SU-DHL-6 (cell line): ENCODE results near the gene BIRC5.
"Not testable (repeated sequence)": the region's sequence is repeated elsewhere in the genome, so short reads cannot be mapped to it uniquely, and the experiment has no call there.

Source experiments
- H2AFZ ChIP-seq: fragments of 200-600 bp; sonication (generic); 2 replicates; pipeline ENCODE4 v1.6.1; 2014; ENCODE audit warnings: low read depth, mild to moderate bottlenecking, moderate library complexity, mixed read lengths, antibody characterized with exemption, low read length; ENCODE audit not compliant: severe bottlenecking
- H3F3A ChIP-seq: fragments of 200-600 bp; shearing (Covaris generic); 2 replicates; pipeline ENCODE4 v1.6.0; 2016; ENCODE audit warnings: antibody characterized with exemption, mild to moderate bottlenecking; ENCODE audit not compliant: insufficient read depth
- H3K27ac ChIP-seq: fragments of 200-600 bp; sonication (generic); 2 replicates; pipeline ENCODE4 v1.5.1; 2016; ENCODE audit warnings: low read depth, mild to moderate bottlenecking, low read length, moderate library complexity, mixed read lengths
- H3K27me3 ChIP-seq: fragments of 200-600 bp; sonication (generic), shearing (Covaris generic); 2 replicates; pipeline ENCODE4 v1.6.0; 2014; ENCODE audit warnings: mild to moderate bottlenecking, low read length
- H3K36me3 ChIP-seq: fragments of 200-600 bp; sonication (generic); 2 replicates; pipeline ENCODE4 v1.6.1; 2014; ENCODE audit warnings: mild to moderate bottlenecking, low read length, mixed read lengths
- H3K4me2 ChIP-seq: fragments of 300-600, 200-600 bp; shearing (Covaris generic), sonication (generic); 2 replicates; pipeline ENCODE4 v1.6.0; 2014; ENCODE audit warnings: low read length, low read depth, mild to moderate bottlenecking; ENCODE audit not compliant: poor library complexity, severe bottlenecking
- H3K4me3 ChIP-seq: fragments of 200-600 bp; sonication (generic); 2 replicates; pipeline ENCODE4 v1.5.1; 2014; ENCODE audit warnings: antibody characterized with exemption, low read length, mild to moderate bottlenecking, mixed read lengths; ENCODE audit not compliant: insufficient read depth, poor library complexity, severe bottlenecking
- H3K79me2 ChIP-seq: fragments of 200-600 bp; sonication (generic); 2 replicates; pipeline ENCODE4 v1.6.1; 2014; ENCODE audit warnings: mild to moderate bottlenecking, low read length, moderate library complexity; ENCODE audit not compliant: insufficient read depth
- H3K9ac ChIP-seq: fragments of 200-600 bp; sonication (generic); 2 replicates; pipeline ENCODE4 v1.7.0; 2014; ENCODE audit warnings: mild to moderate bottlenecking, low read length
- H3K9me2 ChIP-seq: fragments of 200-600 bp; sonication (generic); replicated peaks from 2 replicates; pipeline ENCODE4 v1.6.1; 2014; ENCODE audit warnings: low read length; ENCODE audit not compliant: insufficient read depth
- H3K9me3 ChIP-seq: fragments of 200-600 bp; sonication (generic); 2 replicates; pipeline ENCODE4 v1.6.1; 2014; ENCODE audit warnings: low read length, mixed read lengths; ENCODE audit not compliant: insufficient read depth
- H4K20me1 ChIP-seq: fragments of 200-600 bp; sonication (generic); 2 replicates; pipeline ENCODE4 v1.6.1; 2014; ENCODE audit warnings: low read depth, mild to moderate bottlenecking, antibody characterized with exemption, low read length, moderate library complexity, mixed read lengths
- CTCF ChIP-seq: fragments of 200-600 bp; sonication (generic); IDR thresholded peaks from one replicate; pipeline ENCODE4 v1.5.1; 2017; ENCODE audit warnings: antibody characterized with exemption, mild to moderate bottlenecking, low read length, moderate library complexity; ENCODE audit not compliant: insufficient read depth, poor library complexity, severe bottlenecking
- EZH2phosphoT487 ChIP-seq: fragments of 200-600 bp; sonication (generic), shearing (Covaris generic); conservative IDR thresholded peaks from 2 replicates; pipeline ENCODE4 v1.6.1; 2018; ENCODE audit warnings: mild to moderate bottlenecking, antibody characterized with exemption, low read length, moderate library complexity, mixed read lengths

BIRC5 gene

DNA sequence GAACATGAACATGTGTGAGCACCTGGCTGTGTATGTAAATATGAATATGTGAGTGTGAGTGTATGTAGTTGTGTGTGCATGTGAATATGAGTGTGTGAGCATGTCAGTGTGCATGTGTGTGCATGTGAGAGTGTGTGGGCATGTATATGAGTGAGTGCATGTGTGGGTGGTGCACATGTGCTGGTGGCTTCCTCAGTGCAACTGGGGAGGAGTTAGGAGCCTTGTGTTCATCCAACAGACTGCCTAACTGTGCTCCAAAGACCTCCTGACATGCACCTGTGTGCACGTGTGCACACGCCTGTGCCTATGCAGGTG, 18.8 kb downstream of the BIRC5 start:
- TF ChIP-seq CTCF (no peak), EZH2phosphoT487 (no peak)
- Histone ChIP-seq H4K20me1 (no peaks in the 10 kb centered on the region), H3K27ac (no peak overlapping the region), H3K79me2 (no peaks in the 10 kb centered on the region), H3K9ac (no peak overlapping the region), H3F3A (no peaks in the 10 kb centered on the region), H3K36me3 (no peaks in the 10 kb centered on the region), H3K27me3 (no peaks in the 10 kb centered on the region), H3K4me3 (no peak overlapping the region), H2AFZ (no peak overlapping the region), H3K4me2 (no peak overlapping the region), H3K9me3 (no peaks in the 10 kb centered on the region), H3K9me2 (no peaks in the 10 kb centered on the region)

GRCh38 chr17:78233678-78234077, 19.6 kb downstream of the BIRC5 start:
- H3K9me3 ChIP-seq = no peaks in the 10 kb centered on the region
- no peak overlapping the region for H3K4me2 ChIP-seq
- no peaks in the 10 kb centered on the region for H3F3A ChIP-seq
- H3K9me2 ChIP-seq = no peaks in the 10 kb centered on the region
- no peaks in the 10 kb centered on the region for H3K36me3 ChIP-seq
- H2AFZ ChIP-seq = no peak overlapping the region
- no peak overlapping the region for H3K9ac ChIP-seq
- no peak overlapping the region for H3K27ac ChIP-seq
- H4K20me1 ChIP-seq = no peaks in the 10 kb centered on the region
- H3K4me3 ChIP-seq = no peak overlapping the region
- TF ChIP-seq CTCF = no peak
- TF ChIP-seq EZH2phosphoT487 = no peak
- H3K79me2 ChIP-seq = no peaks in the 10 kb centered on the region
- no peaks in the 10 kb centered on the region for H3K27me3 ChIP-seq

DNA sequence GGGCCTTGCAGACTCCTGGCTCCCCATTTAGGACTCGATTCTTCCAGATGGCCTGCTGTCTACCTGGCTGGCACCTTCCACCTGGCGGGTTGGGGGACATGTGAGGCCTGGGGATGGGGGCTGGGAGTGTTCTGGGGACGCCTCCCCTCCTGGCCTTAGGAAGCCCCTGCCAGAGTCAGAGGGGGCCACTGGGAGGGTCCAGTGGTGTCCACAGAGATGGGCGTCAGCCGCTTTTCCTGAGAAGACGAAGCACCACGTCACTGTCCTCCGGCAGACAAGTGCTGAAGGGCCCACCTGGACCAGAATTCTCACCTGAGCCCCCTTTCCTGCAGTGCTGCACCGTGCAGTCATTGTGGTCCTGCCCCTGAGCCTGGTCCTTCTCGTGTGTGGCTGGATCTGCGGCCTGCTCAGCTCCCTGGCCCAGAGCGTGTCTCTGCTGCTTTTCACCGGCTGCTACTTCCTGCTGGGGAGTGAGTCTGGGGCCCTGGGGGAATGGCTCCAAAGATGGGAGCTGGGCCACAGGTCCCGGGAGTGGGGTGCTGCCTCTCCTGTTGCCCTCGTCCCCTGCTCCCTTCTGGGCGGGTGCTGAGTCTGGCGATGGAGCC, 20.3 kb downstream of the BIRC5 start:
- Histone ChIP-seq H3K4me3 (no peak overlapping the region), H4K20me1 (no peaks in the 10 kb centered on the region), H3K27me3 (no peaks in the 10 kb centered on the region), H3K79me2 (no peaks in the 10 kb centered on the region), H3K9me3 (no peaks in the 10 kb centered on the region), H2AFZ (no peak overlapping the region), H3K27ac (no peak overlapping the region), H3K9me2 (no peaks in the 10 kb centered on the region), H3K4me2 (no peak overlapping the region), H3K36me3 (no peaks in the 10 kb centered on the region), H3K9ac (no peak overlapping the region), H3F3A (no peaks in the 10 kb centered on the region)
- TF ChIP-seq CTCF (no peak), EZH2phosphoT487 (no peak)

DNA sequence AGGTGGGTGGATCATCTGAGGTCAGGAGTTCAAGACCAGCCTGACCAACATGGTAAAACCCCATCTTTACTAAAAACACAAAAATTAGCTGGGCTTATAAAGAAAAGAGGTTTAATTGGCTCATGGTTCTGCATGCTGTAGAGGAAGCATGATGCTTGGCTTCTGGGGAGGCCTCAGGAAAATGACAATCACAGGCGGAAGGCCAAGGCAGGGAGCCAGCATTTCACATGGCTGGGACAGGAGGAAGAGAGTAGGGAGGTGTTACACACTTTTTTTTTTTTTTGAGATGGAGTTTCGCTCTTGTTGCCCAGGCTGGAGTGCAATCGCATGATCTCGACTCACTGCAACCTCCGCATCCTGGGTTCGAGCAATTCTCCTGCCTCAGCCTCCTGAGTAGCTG, 21.0 kb downstream of the BIRC5 start:
- H3K9me2 ChIP-seq, H3K4me3 ChIP-seq, H3K9me3 ChIP-seq, H3K9ac ChIP-seq, H4K20me1 ChIP-seq, H3F3A ChIP-seq, H3K36me3 ChIP-seq, H3K27me3 ChIP-seq, H3K4me2 ChIP-seq, H3K27ac ChIP-seq, H2AFZ ChIP-seq, H3K79me2 ChIP-seq: not testable (repeated sequence)
